Measurements from ENCODE around the gene STT3B. TPM values are rescaled to one million over a fixed set of nuclear protein-coding genes. Genes with fewer than 3 reads are reported as not detected.

Gene STT3B
- total and polyA plus RNA-seq, 2 of the 13 experiments (the other 11 are each of a cell fraction or from before 2014, with no cell fraction given): 85.0 to 205 TPM

- TF ChIP-seq USF2 (IDR thresholded peaks at IDR 0.05; ENCODE audit: low read depth, low read length) (peak; percentile 91), USF2 (CRISPR knock-in tag; IDR thresholded peaks at IDR 0.05; ENCODE audit: borderline replicate concordance) (peak; percentile 97), MIER2 (CRISPR knock-in tag; IDR thresholded peaks at IDR 0.05) (no peak), MLX (CRISPR knock-in tag; IDR thresholded peaks at IDR 0.05) (peak; percentile 73; the same call in 1 of the 2 replicates), PHF8 (CRISPR knock-in tag; IDR thresholded peaks at IDR 0.05) (peak; percentile 96), PLRG1 (conservative IDR thresholded peaks at IDR 0.05) (no peak), ARID2 (CRISPR knock-in tag; IDR thresholded peaks at IDR 0.05; ENCODE audit: borderline replicate concordance) (0 out of 2 replicates have a peak, but pooled peaks have one; percentile 88), MNT (IDR thresholded peaks at IDR 0.05) (peak; percentile 20; the same call in 1 of the 2 replicates), ZBTB40 (IDR thresholded peaks at IDR 0.05) (no peak), ZBTB40 (CRISPR knock-in tag; IDR thresholded peaks at IDR 0.05) (peak; percentile 81), JDP2 (CRISPR knock-in tag; IDR thresholded peaks at IDR 0.05; ENCODE audit: borderline replicate concordance) (peak; percentile 81; the same call in 1 of the 2 replicates), PRDM10 (CRISPR knock-in tag; IDR thresholded peaks at IDR 0.05; ENCODE audit: low read depth) (peak; percentile 82; the same call in 1 of the 2 replicates)
Observed at GRCh38 chr3:31531992-31532586, 636 bp upstream of the STT3B start (continued).
